ENCODE results near the gene PATJ.

GRCh38 chr1:61921435-61921834 is 179.2 kb downstream of the PATJ start:
- no peak for TF ChIP-seq CSDC2 (CRISPR knock-in tag; IDR thresholded peaks at IDR 0.05)
- no peak for TF ChIP-seq CREB5 (CRISPR knock-in tag; IDR thresholded peaks at IDR 0.05; ENCODE audit: low read depth)
- no peak for TF ChIP-seq ESRRG (CRISPR knock-in tag; IDR thresholded peaks at IDR 0.05)
- TF ChIP-seq ZNF8 (CRISPR knock-in tag; IDR thresholded peaks at IDR 0.05): no peak
- TF ChIP-seq BACH2 (CRISPR knock-in tag; IDR thresholded peaks at IDR 0.05; ENCODE audit: borderline replicate concordance): no peak
